ENCODE measurements around the gene CASP8. TPM values are rescaled to one million over a fixed set of nuclear protein-coding genes. Genes with fewer than 3 reads are reported as not detected.

CASP8 gene
- total and polyA plus RNA-seq, 2 of the 8 experiments (the other 6 are each of a cell fraction or from before 2014, with no cell fraction given), result 2.3 to 3.6 TPM

GRCh38 chr2:201267278-201268030, 7.1 kb downstream of the CASP8 start (continued):
- TF ChIP-seq NANOG (IDR thresholded peaks at IDR 0.05; ENCODE audit: insufficient read depth, low read depth, low read length, poor library complexity, severe bottlenecking) (no peak), MAFK (IDR thresholded peaks at IDR 0.05; ENCODE audit: low read depth, low read length) (no peak)
